Karpas-422 (cell line): ENCODE measurements around the gene PLAU. TPM values are rescaled to one million over a fixed set of nuclear protein-coding genes. Genes with fewer than 3 reads are reported as not detected.

Source experiments
- DNase-seq: peaks from one replicate; pipeline ENCODE4 v3.0.0-alpha.2; 2015
- H2AFZ ChIP-seq: fragments of 200-600 bp; sonication (generic); 2 replicates; pipeline ENCODE4 v1.6.1; 2014; ENCODE audit warnings: antibody characterized with exemption, low read length, mixed read lengths
- H3K27ac ChIP-seq: fragments of 200-600 bp; sonication (generic); 2 replicates; pipeline ENCODE4 v1.5.1; 2014; ENCODE audit warnings: mild to moderate bottlenecking, low read length, moderate library complexity
- H3K27me3 ChIP-seq: fragments of 200-600 bp; sonication (generic); 2 replicates; pipeline ENCODE4 v1.6.1; 2014; ENCODE audit warnings: low read length, mixed read lengths
- H3K36me3 ChIP-seq: fragments of 200-600 bp; sonication (generic); 2 replicates; pipeline ENCODE4 v1.6.1; 2014; ENCODE audit warnings: low read length, mixed read lengths; ENCODE audit not compliant: insufficient read depth
- H3K4me1 ChIP-seq: fragments of 200-600 bp; sonication (generic); 2 replicates; pipeline ENCODE4 v1.6.1; 2014; ENCODE audit warnings: mild to moderate bottlenecking, low read length, mixed read lengths
- H3K4me2 ChIP-seq: fragments of 200-600 bp; sonication (generic); 2 replicates; pipeline ENCODE4 v1.6.1; 2014; ENCODE audit warnings: low read length, low read depth, mild to moderate bottlenecking; ENCODE audit not compliant: poor library complexity, severe bottlenecking
- H3K4me3 ChIP-seq: fragments of 200-600 bp; sonication (generic); 2 replicates; pipeline ENCODE4 v1.5.1; 2014; ENCODE audit warnings: mild to moderate bottlenecking, antibody characterized with exemption, low read length, mixed read lengths
- H3K79me2 ChIP-seq: fragments of 200-600 bp; sonication (generic); 2 replicates; pipeline ENCODE4 v1.6.1; 2014; ENCODE audit warnings: mild to moderate bottlenecking, low read length, mixed read lengths
- H3K9ac ChIP-seq: fragments of 200-600 bp; sonication (generic); 2 replicates; pipeline ENCODE4 v1.6.0; 2014; ENCODE audit warnings: low read length
- H3K9me2 ChIP-seq: fragments of 200-600 bp; sonication (generic), shearing (Covaris generic); replicated peaks from 2 replicates; pipeline ENCODE4 v1.6.0; 2014; ENCODE audit warnings: mild to moderate bottlenecking, low read length, moderate library complexity; ENCODE audit not compliant: insufficient read depth
- H3K9me3 ChIP-seq: fragments of 300-700, 200-600 bp; sonication (generic); 2 replicates; pipeline ENCODE4 v1.6.1; 2014; ENCODE audit warnings: low read length, mixed read lengths
- H4K20me1 ChIP-seq: fragments of 200-600 bp; sonication (generic); 2 replicates; pipeline ENCODE4 v1.6.1; 2014; ENCODE audit warnings: mild to moderate bottlenecking, antibody characterized with exemption, low read length, low read depth; ENCODE audit not compliant: insufficient read depth
- total RNA-seq: library from RNA; depleted of rRNA; stranded (reverse); fragments of >200 nt; shearing (Covaris generic); gene quantifications from 2 replicates; pipeline ENCODE4 v1.2.3, GENCODE V29; 2014; ENCODE audit warnings: low replicate concordance

PLAU gene
- total RNA-seq, 1 experiment from 2014 or later, result 3.2 TPM

DNA sequence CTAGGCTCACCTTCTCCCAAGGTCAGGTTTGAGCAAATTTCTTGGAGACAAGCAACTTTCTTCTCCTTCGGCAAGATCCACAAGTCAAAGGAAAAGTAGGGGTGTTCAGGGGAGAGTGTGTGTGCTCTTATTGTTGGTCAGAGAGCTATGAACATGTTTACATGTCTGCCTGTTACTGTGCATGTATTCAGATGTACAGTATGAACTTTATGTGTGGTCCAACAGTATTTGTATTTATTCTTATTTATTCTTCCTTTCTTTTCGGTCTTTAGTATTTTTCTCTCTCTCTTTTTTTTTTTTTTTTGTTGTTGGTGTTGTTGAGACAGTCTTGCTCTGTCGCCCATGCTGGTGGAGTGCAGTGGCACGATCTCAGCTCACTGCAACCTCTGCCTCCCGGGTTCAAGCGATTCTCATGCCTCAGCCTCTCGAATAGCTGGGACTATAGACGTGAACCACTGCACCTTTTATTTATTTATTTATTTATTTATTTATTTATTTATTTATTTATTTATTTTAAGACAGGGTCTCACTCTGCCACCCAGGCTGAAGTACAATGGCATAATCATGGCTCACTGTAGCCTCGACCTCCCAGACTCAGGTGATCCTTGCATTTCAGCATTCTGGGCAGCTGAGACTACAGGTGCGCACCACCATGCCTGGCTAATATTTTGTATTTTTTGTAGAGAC lies 38.2 kb downstream of the PLAU start:
- H2AFZ ChIP-seq, result no peak overlapping the region
- DNase-seq, result no peak
- H3K27me3 ChIP-seq, result no peaks in the 10 kb centered on the region
- H3K79me2 ChIP-seq, result no peaks in the 10 kb centered on the region
- no peaks in the 10 kb centered on the region for H3K9me3 ChIP-seq
- no peak overlapping the region for H3K27ac ChIP-seq
- H3K4me1 ChIP-seq, result no peaks in the 10 kb centered on the region
- no peaks in the 10 kb centered on the region for H4K20me1 ChIP-seq
- no peaks in the 10 kb centered on the region for H3K36me3 ChIP-seq
- H3K4me3 ChIP-seq, result no peak overlapping the region
- no peak overlapping the region for H3K9ac ChIP-seq
- no peak overlapping the region for H3K4me2 ChIP-seq
- H3K9me2 ChIP-seq, result no peaks in the 10 kb centered on the region

- no peaks in the 10 kb centered on the region for H3K27me3 ChIP-seq
- H3K79me2 ChIP-seq, result no peaks in the 10 kb centered on the region
- no peak for DNase-seq
- H3K9me3 ChIP-seq, result no peaks in the 10 kb centered on the region
- no peak overlapping the region for H3K4me2 ChIP-seq
- H3K36me3 ChIP-seq, result no peaks in the 10 kb centered on the region
- H3K4me3 ChIP-seq, result no peak overlapping the region
- no peak overlapping the region for H3K27ac ChIP-seq
- H3K9me2 ChIP-seq, result no peaks in the 10 kb centered on the region
- no peaks in the 10 kb centered on the region for H4K20me1 ChIP-seq
- H3K4me1 ChIP-seq, result no peaks in the 10 kb centered on the region
- no peak overlapping the region for H2AFZ ChIP-seq
- no peak overlapping the region for H3K9ac ChIP-seq
These were observed 39.4 kb downstream of the PLAU start for GRCh38 chr10:73950155-73950948.

DNA sequence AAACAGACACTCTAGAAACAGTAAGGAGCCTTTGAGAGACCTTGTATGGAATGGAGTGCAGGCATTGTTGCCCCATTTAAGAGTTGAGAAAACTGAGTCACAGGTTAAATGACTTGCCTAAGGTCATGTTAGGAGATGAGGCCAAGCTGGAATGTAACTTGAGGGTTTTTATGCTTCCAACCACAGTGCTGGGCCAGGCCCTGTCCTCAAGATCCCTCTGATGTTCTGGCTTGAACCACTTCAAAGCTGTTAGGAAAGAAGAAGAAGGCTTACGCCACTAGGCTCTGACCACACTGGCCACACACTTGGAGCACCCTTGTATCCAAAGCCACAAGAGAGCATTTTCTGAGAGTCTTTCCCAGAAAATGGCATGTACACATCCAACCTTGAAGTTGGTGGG lies 42.7 kb downstream of the PLAU start:
- Histone ChIP-seq H3K9me3 (no peaks in the 10 kb centered on the region), H3K4me1 (peaks cover 18% of the 10 kb centered on the region), H4K20me1 (no peaks in the 10 kb centered on the region)

DNA sequence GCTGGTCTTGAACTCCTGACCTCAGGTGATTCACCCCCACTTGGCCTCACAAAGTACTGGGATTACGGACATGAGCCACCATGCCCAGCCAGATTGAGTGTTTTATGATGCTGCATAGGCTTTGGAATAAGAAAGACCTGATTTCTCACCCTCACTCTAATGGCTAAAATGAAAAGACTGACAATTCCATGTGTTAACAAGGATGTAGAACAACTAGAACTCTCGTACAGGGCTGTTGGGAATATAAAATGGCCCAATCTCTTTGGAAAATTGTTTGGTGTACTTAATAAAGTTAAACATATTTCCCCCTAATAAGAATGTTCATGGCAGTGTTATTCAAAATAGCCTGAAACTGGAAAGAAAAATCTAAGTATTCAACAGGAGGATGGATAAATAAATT lies 43.8 kb downstream of the PLAU start:
- no peak overlapping the region for H2AFZ ChIP-seq
- H3K9ac ChIP-seq, result no peak overlapping the region
- no peaks in the 10 kb centered on the region for H4K20me1 ChIP-seq
- H3K9me2 ChIP-seq, result no peaks in the 10 kb centered on the region
- DNase-seq, result no peak
- H3K79me2 ChIP-seq, result no peaks in the 10 kb centered on the region
- H3K4me2 ChIP-seq, result no peak overlapping the region
- H3K4me3 ChIP-seq, result no peak overlapping the region
- no peaks in the 10 kb centered on the region for H3K36me3 ChIP-seq
- H3K27ac ChIP-seq, result no peak overlapping the region
- peaks cover 20% of the 10 kb centered on the region for H3K4me1 ChIP-seq
- no peaks in the 10 kb centered on the region for H3K9me3 ChIP-seq
- H3K27me3 ChIP-seq, result no peaks in the 10 kb centered on the region

More for the DNA sequence above, 42.7 kb downstream of the PLAU start:
- no peak overlapping the region for H3K4me2 ChIP-seq
- H3K9ac ChIP-seq, result no peak overlapping the region
- H3K36me3 ChIP-seq, result no peaks in the 10 kb centered on the region
- no peak for DNase-seq
- no peak overlapping the region for H2AFZ ChIP-seq
- no peaks in the 10 kb centered on the region for H3K27me3 ChIP-seq
- H3K4me3 ChIP-seq, result no peak overlapping the region
- no peak overlapping the region for H3K27ac ChIP-seq
- no peaks in the 10 kb centered on the region for H3K79me2 ChIP-seq
- H3K9me2 ChIP-seq, result no peaks in the 10 kb centered on the region

DNA sequence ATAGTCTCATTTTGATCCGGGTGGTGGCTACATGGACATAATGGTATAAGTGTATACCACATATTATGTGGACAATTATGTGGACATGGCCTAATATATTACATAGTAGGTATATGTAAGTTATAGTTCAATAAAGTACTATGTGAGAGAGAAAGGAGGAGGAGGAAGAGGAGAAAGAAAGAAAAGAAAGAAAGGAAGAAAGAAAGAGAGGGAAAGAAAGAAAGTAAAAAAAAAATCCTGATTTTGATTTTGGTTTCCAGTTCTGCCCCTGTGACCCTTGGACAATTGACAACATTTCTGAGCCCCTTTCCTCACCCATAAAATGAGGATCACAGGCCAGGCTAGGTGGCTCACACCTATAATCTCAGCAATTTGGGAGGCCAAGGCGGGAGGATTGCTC lies 44.8 kb downstream of the PLAU start:
- Histone ChIP-seq H3K9me2 (no peaks in the 10 kb centered on the region), H3K27ac (no peak overlapping the region), H3K4me1 (peaks cover 29% of the 10 kb centered on the region), H3K4me3 (no peak overlapping the region), H3K9me3 (no peaks in the 10 kb centered on the region), H3K27me3 (no peaks in the 10 kb centered on the region), H3K4me2 (no peak overlapping the region), H3K36me3 (no peaks in the 10 kb centered on the region), H3K79me2 (no peaks in the 10 kb centered on the region), H3K9ac (no peak overlapping the region), H4K20me1 (no peaks in the 10 kb centered on the region), H2AFZ (no peak overlapping the region)
- DNase-seq, result no peak

DNA sequence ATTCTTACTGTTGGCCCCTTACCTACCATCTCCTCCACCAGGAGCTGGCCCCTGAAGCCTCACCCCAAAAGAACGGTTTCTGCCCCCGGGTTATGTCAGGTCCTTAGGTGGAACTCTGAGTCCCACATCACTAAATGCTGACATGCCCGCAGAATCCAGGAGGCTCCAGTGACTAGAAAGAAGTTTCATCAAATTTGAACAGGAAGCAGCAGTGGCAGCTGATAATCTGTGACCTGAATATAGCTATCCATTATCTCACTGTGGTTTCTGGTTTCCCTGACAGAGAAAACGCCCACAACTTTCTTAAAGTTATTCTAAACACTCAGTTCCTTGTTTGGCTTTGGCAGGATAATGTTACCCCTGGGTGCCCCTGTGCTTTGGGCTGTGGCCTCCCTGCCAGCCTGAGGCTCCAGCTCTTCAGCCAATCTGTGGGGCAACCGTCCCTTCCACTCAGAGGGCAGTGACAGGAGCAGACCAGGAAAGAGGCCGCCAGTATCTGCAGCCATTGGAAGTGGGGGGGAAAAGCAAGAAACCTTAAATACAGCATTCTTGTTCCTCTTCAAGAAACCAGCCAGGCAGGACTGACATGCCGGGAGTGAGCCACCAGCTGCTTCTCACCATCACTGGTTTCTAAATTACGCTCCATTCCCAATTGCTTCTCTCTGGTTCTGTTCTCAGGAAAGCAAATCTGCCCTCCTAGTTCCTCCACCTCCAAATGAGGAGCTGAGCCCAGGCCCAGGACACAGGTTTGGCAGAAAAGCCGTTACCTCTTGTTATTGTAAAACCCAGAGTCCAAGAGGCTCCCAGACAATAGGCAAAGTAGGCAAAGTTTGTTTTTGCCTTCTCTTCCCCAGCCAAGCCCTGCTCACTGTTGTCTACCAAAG lies 45.8 kb downstream of the PLAU start:
- H3K27ac ChIP-seq, result no peak overlapping the region
- no peaks in the 10 kb centered on the region for H4K20me1 ChIP-seq
- H3K79me2 ChIP-seq, result no peaks in the 10 kb centered on the region
- H3K36me3 ChIP-seq, result no peaks in the 10 kb centered on the region
- peak overlapping the region; percentile 38 for H3K4me3 ChIP-seq
- 0 out of 2 replicates have a peak overlapping the region, but pooled peaks have one; percentile 44 for H2AFZ ChIP-seq
- no peaks in the 10 kb centered on the region for H3K27me3 ChIP-seq
- peak overlapping the region; percentile 20; the same call in 1 of the 2 replicates for H3K9ac ChIP-seq
- peak; percentile 71 for DNase-seq
- H3K9me2 ChIP-seq, result no peaks in the 10 kb centered on the region
- peaks cover 32% of the 10 kb centered on the region for H3K4me1 ChIP-seq
- no peaks in the 10 kb centered on the region for H3K9me3 ChIP-seq
- peak overlapping the region; percentile 53 for H3K4me2 ChIP-seq

GRCh38 chr10:73959484-73960243 lies 48.7 kb downstream of the PLAU start:
- Histone ChIP-seq H3K27ac (no peak overlapping the region), H3K9me2 (no peaks in the 10 kb centered on the region), H4K20me1 (no peaks in the 10 kb centered on the region), H3K27me3 (no peaks in the 10 kb centered on the region), H3K4me1 (peaks cover 32% of the 10 kb centered on the region), H2AFZ (peak overlapping the region; percentile 61; the same call in 1 of the 2 replicates), H3K9me3 (no peaks in the 10 kb centered on the region), H3K4me3 (no peak overlapping the region), H3K79me2 (no peaks in the 10 kb centered on the region), H3K4me2 (no peak overlapping the region), H3K9ac (no peak overlapping the region), H3K36me3 (no peaks in the 10 kb centered on the region)
- no peak for DNase-seq
